HepG2 (cell line): ENCODE data around the gene MAP2K5. TPM values are rescaled to one million over a fixed set of nuclear protein-coding genes. Genes with fewer than 3 reads are reported as not detected.
"Not testable (repeated sequence)": the region's sequence is repeated elsewhere in the genome, so short reads cannot be mapped to it uniquely, and the experiment has no call there.

Experiments
- ARID3A ChIP-seq: IDR thresholded peaks from 2 replicates; pipeline ENCODE4 v1.6.1; 2012; ENCODE audit warnings: low read depth, low read length, improper control_type of control experiment
- ATF4 ChIP-seq, 2 experiments: fragments of 450-650 bp in 1 of 2; sonication (generic) in 1 of 2; formaldehyde crosslinking; IDR thresholded peaks; 2 replicates each; pipeline versions ENCODE4 v1.5.0 to v1.8.0; 2020 to 2022; ENCODE audit warnings: mild to moderate bottlenecking in 1 of 2, missing genetic modification reagents in 1 of 2
- BCL6 ChIP-seq: IDR thresholded peaks from 2 replicates; pipeline ENCODE4 v1.6.1; 2016; ENCODE audit warnings: missing genetic modification reagents, missing compliant biosample characterization
- CEBPB ChIP-seq: IDR thresholded peaks from 2 replicates; pipeline ENCODE4 v1.6.1; 2011; ENCODE audit warnings: low read depth, low read length, improper control_type of control experiment, borderline replicate concordance
- CREM ChIP-seq, 2 experiments: sonication (generic) in 1 of 2; formaldehyde crosslinking in 1 of 2; IDR thresholded peaks; 2 replicates each; pipeline versions ENCODE4 v1.4.0 to v1.6.1; 2016 to 2020; ENCODE audit warnings: antibody characterized with exemption in 1 of 2, mild to moderate bottlenecking in 1 of 2, missing genetic modification reagents in 1 of 2
- ERF ChIP-seq: IDR thresholded peaks from 2 replicates; pipeline ENCODE4 v1.6.1; 2018; ENCODE audit warnings: missing biosample characterization, missing genetic modification reagents
- FOXA3 ChIP-seq: IDR thresholded peaks from 2 replicates; pipeline ENCODE4 v1.6.1; 2016; ENCODE audit warnings: missing genetic modification reagents, missing compliant biosample characterization
- FOXJ3 ChIP-seq: sonication (generic); formaldehyde crosslinking; IDR thresholded peaks from 2 replicates; pipeline ENCODE4 v1.4.0; 2020; ENCODE audit warnings: missing genetic modification reagents, mild to moderate bottlenecking, borderline replicate concordance
- GATAD2A ChIP-seq: IDR thresholded peaks from 2 replicates; pipeline ENCODE4 v1.6.1; 2016
- HDAC2 ChIP-seq: sonication (generic); formaldehyde crosslinking; IDR thresholded peaks from 2 replicates; pipeline ENCODE4 v1.4.0; 2020; ENCODE audit warnings: missing genetic modification reagents
- HHEX ChIP-seq: IDR thresholded peaks from 2 replicates; pipeline ENCODE4 v1.6.1; 2016; ENCODE audit warnings: control low read depth
- HMG20A ChIP-seq: IDR thresholded peaks from 2 replicates; pipeline ENCODE4 v1.6.1; 2016; ENCODE audit warnings: borderline replicate concordance
- HNF1A ChIP-seq, 2 experiments: sonication (generic) in 1 of 2; formaldehyde crosslinking in 1 of 2; IDR thresholded peaks; 2 replicates each; pipeline versions ENCODE4 v1.4.0 to v1.6.1; 2016 to 2020; ENCODE audit warnings: borderline replicate concordance in 1 of 2, low read depth in 1 of 2, mild to moderate bottlenecking in 1 of 2, missing genetic modification reagents in 1 of 2
- HOMEZ ChIP-seq: IDR thresholded peaks from 2 replicates; pipeline ENCODE4 v1.6.1; 2016; ENCODE audit warnings: low read depth
- IKZF5 ChIP-seq: IDR thresholded peaks from 2 replicates; pipeline ENCODE4 v1.6.1; 2018; ENCODE audit warnings: missing genetic modification reagents, mild to moderate bottlenecking, missing compliant biosample characterization
- MED1 ChIP-seq: sonication (generic); formaldehyde crosslinking; IDR thresholded peaks from 2 replicates; pipeline ENCODE4 v1.4.0; 2020; ENCODE audit warnings: missing genetic modification reagents
- MIXL1 ChIP-seq: IDR thresholded peaks from 2 replicates; pipeline ENCODE4 v1.6.1; 2016
- SOX5 ChIP-seq: IDR thresholded peaks from 2 replicates; pipeline ENCODE4 v1.6.1; 2016; ENCODE audit warnings: borderline replicate concordance
- TBX2 ChIP-seq: sonication (generic); formaldehyde crosslinking; IDR thresholded peaks from 2 replicates; pipeline ENCODE4 v1.5.0; 2020; ENCODE audit warnings: missing genetic modification reagents, mild to moderate bottlenecking, borderline replicate concordance
- TCF7 ChIP-seq: sonication (generic); IDR thresholded peaks from 2 replicates; pipeline ENCODE4 v1.6.1; 2016; ENCODE audit warnings: antibody characterized with exemption, low read depth
- TEAD3 ChIP-seq: optimal IDR thresholded peaks from 2 replicates; pipeline ENCODE3; 2016; ENCODE audit warnings: borderline replicate concordance
- polyA plus RNA-seq, 8 experiments: library from polyadenylated mRNA; depleted of rRNA in 3 of 8; stranded (reverse) in 7 of 8; unstranded in 1 of 8; fragments of >200 nt; fragmentation: Illumina TruSeq in 4 of 8; extraction: Trizol in 4 of 8; gene quantifications; 2 replicates each; pipeline versions ENCODE4 v1.2.1 to v1.2.3, GENCODE V29; 2011 to 2016; ENCODE audit warnings: low read depth in 4 of 8, missing spikeins in 1 of 8, mixed read lengths in 1 of 8; ENCODE audit not compliant: insufficient read depth in 1 of 8
- total RNA-seq, 5 experiments: library from RNA; depleted of rRNA; stranded (reverse); fragments of >200 nt; fragmentation: Illumina TruSeq; extraction: Trizol; gene quantifications; 2 replicates each; pipeline ENCODE4 v1.2.3, GENCODE V29; 2016; ENCODE audit warnings: low read depth in 1 of 5

The MAP2K5 gene
- total and polyA plus RNA-seq, 2 of the 13 experiments (the other 11 are each of a cell fraction or from before 2014, with no cell fraction given): 4.0 to 4.3 TPM

- TF ChIP-seq HNF1A (IDR thresholded peaks at IDR 0.05; ENCODE audit: low read depth) (0 out of 2 replicates have a peak, but pooled peaks have one; percentile 19), IKZF5 (CRISPR knock-in tag) (peak; percentile 24; the same call in 1 of the 2 replicates), HOMEZ (peak; percentile 64; the same call in 1 of the 2 replicates), HHEX (CRISPR knock-in tag) (peak; percentile 77), MIXL1 (CRISPR knock-in tag) (peak; percentile 37; the same call in 1 of the 2 replicates), TBX2 (CRISPR knock-in tag) (peak; percentile 67; the same call in 1 of the 2 replicates), ERF (0 out of 2 replicates have a peak, but pooled peaks have one; percentile 36), ATF4 (CRISPR knock-in tag; IDR thresholded peaks at IDR 0.05) (0 out of 4 replicates have a peak, but pooled peaks of 1 of the 2 experiments have one; percentile 45), MED1 (CRISPR knock-in tag) (peak; percentile 37; the same call in 1 of the 2 replicates), FOXA3 (peak; percentile 92), TCF7 (peak; percentile 33; the same call in 1 of the 2 replicates), CREM (IDR thresholded peaks at IDR 0.05) (peak; percentile 17; the same call in 1 of the 2 replicates), SOX5 (CRISPR knock-in tag) (peak; percentile 77; the same call in 1 of the 2 replicates), BCL6 (CRISPR knock-in tag) (peak; percentile 55; the same call in 1 of the 2 replicates), CEBPB (peak; percentile 19; the same call in 1 of the 2 replicates), TEAD3 (CRISPR knock-in tag) (peak; percentile 57), HMG20A (CRISPR knock-in tag) (peak; percentile 66; the same call in 1 of the 2 replicates), ARID3A (peak; percentile 63; the same call in 1 of the 2 replicates), HDAC2 (CRISPR knock-in tag) (peak; percentile 70), GATAD2A (CRISPR knock-in tag) (peak; percentile 70; the same call in 1 of the 2 replicates), FOXJ3 (CRISPR knock-in tag) (peak; percentile 43; the same call in 1 of the 2 replicates)
- TF ChIP-seq HNF1A (CRISPR knock-in tag; IDR thresholded peaks at IDR 0.05; ENCODE audit: borderline replicate concordance); CREM (CRISPR knock-in tag; IDR thresholded peaks at IDR 0.05): not testable (repeated sequence)
Measured at GRCh38 chr15:67615131-67615534, 72.6 kb downstream of the MAP2K5 start (continued).
